ENCODE measurements around the gene ERN1. TPM values are rescaled to one million over a fixed set of nuclear protein-coding genes. Genes with fewer than 3 reads are reported as not detected.
A peak's percentile ranks its signal among the peaks of the same experiment; 100 is the strongest.
"Not testable (repeated sequence)": the region's sequence is repeated elsewhere in the genome, so short reads cannot be mapped to it uniquely, and the experiment has no call there.

The ERN1 gene
- 11.6 and 13.3 TPM in 2 replicates for total RNA-seq (ENCODE audit: low replicate concordance)

DNA sequence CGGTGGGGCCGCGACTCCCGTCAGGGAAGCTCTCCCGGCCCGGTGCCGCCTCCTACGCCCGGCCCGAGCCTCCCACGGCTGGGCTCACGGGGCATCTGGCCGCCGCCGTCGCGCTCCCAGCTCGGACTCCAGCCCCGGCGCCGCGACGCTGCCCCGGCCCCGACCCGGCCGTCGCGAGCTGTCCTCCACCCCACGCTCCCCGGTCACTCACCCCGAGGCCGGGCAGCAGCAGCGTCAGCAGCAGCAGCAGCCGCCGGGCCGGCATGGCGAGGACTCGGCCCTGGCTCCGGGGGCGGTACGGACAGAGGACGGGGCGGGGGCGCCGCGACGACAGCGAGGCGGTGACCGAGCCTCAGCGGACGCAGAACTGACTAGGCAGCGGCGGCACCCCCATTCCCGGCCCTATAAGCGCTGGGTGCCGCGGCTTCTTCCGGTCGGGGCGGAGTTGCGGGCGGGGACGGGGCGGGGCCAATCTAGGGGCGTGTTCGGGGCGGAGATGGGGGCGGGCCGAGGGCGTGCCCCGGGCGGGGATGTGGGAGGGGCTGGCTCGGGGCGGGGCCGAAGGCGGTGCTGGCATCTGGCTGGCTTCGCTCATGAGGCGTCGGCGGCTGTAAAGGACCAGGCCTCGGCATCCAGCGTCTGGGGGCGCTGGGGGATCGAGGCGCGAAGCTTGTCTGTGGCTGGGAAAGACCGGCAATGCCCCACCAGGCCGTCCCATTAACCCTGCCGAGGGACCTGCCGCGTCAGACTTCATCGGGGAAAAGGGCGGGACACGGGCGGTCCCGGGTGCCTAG is at the start of gene ERN1:
Gene ERN1, minus strand, starts transcription at position 380 of the 794 bp plus-strand sequence. Its CDS starts 115 bp downstream, at position 265.
- TF ChIP-seq, protein P1, sequence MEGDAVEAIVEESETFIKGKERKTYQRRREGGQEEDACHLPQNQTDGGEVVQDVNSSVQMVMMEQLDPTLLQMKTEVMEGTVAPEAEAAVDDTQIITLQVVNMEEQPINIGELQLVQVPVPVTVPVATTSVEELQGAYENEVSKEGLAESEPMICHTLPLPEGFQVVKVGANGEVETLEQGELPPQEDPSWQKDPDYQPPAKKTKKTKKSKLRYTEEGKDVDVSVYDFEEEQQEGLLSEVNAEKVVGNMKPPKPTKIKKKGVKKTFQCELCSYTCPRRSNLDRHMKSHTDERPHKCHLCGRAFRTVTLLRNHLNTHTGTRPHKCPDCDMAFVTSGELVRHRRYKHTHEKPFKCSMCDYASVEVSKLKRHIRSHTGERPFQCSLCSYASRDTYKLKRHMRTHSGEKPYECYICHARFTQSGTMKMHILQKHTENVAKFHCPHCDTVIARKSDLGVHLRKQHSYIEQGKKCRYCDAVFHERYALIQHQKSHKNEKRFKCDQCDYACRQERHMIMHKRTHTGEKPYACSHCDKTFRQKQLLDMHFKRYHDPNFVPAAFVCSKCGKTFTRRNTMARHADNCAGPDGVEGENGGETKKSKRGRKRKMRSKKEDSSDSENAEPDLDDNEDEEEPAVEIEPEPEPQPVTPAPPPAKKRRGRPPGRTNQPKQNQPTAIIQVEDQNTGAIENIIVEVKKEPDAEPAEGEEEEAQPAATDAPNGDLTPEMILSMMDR (IDR thresholded peaks at IDR 0.05; ENCODE audit: insufficient read depth, low read length) = no peak
- peak; percentile 91 for DNase-seq (ENCODE audit: low read depth)
- peak within 1 kb of the TSS; percentile 79 for H3K4me3 ChIP-seq (ENCODE audit: low read depth, low read length)

DNA sequence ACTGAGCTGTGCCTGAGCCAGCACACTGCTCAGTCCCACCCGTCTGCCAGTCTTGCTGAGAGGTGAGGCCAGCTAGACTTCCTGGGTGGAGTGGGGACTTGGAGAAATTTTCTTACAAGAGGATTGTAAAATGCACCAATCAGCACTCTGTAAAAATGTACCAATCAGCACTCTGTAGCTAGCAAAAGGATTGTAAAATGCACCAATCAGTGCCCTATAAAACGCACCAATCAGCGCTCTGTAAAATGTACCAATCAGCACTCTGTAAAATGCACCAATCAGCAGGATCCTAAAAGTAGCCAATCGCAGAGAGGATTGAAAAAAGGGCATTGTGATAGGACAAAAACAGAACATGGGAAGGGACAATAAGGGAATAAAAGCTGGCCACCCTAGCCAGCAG is 49.1 kb upstream of the ERN1 start:
- H3K4me3 ChIP-seq (ENCODE audit: low read depth, low read length); DNase-seq (ENCODE audit: low read depth): not testable (repeated sequence)

DNA sequence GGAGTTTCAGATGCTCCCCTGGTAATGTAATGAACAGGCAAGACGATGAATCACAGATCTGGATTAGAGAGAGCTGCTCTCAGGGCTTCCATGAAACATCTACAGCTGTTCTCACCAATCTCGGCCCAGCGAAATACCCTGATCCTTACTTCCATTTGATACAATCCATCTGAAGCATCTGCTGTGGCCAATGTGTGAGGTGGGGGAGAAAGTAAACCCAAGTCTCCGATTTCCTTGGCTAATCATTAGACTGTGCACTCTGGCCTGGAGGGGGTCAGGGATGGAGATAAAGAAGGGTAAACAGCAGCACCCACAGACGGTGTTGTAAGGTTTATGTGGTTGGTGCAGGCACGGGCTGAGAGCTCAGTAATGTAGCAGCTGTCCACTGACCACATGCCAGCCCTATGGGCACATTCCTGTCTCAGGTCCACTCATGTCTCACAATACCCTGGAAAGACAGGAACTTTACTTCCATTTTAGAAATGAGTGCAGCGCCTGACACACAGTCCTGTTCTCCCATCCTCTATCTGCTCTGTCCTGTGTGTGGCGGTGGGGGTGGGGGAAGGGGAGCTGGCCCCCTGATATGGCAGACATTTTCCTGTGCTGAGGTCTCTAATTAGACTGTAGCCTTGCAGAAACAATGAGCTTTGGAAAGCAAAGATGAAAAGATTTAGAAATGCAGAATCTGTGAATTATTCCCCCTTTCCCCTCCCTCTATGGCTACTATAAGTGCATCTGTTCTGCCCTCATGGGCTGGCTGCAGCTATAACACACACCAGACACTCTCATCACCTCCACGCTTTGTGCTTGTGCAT is 48.3 kb upstream of the ERN1 start:
- TF ChIP-seq, protein P1 (IDR thresholded peaks at IDR 0.05; ENCODE audit: insufficient read depth, low read length) = no peak
- no peak for DNase-seq (ENCODE audit: low read depth)
- no peak overlapping the region for H3K4me3 ChIP-seq (ENCODE audit: low read depth, low read length)

DNA sequence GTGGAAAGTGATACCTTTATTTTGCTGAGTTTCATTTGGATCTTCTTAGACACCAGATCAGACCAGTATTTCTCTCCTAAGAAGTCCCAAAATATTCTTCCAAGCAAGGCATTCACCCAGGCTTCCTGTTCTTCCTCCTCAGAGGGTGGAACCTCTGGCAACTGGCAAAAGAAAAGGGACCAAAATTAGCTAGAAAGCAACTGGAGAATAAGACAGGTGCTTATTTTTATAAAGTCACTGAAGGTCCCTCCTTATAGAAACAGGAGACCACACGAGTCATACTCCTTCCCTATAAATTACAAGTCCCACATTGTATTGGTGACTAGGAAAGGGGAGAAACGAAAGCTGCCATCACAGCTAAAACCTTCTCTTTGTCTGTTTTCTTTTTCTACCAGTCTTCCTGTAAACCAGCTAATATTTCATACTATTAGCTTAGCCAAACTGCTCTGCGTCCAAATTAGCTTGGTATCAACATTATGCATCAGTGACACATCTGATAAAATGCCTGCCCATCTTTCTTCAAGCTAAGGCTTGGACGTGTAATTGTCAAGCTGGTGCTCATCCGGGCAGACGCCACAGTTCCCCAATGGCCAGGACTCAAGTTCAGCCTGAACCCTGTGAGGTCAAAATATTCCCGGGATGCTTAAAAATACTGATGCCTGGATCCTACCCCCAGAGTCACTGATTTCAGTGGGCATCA is 47.5 kb upstream of the ERN1 start:
- TF ChIP-seq, protein P1 (IDR thresholded peaks at IDR 0.05; ENCODE audit: insufficient read depth, low read length) = no peak
- no peak for DNase-seq (ENCODE audit: low read depth)
- no peak overlapping the region for H3K4me3 ChIP-seq (ENCODE audit: low read depth, low read length)

DNA sequence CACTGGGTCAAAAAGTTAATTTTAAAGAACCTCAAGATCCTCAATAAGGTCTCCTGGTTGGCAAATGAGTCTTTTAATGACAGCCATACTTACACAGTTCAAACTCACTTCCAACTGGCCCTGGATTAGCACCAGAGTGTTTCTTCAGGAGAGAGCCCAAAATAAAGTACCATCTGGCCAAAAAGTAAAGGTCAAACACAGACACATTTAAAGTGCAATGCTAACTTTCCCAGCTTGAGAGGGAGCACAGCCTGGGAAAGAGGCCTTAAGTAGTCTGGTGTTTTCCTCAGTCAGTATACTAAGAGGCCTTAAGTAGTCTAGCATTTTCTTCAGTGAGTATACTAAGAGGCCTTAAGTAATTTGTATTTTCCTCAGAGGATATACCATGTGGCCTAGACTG is 46.6 kb upstream of the ERN1 start:
- DNase-seq (ENCODE audit: low read depth) = no peak

DNA sequence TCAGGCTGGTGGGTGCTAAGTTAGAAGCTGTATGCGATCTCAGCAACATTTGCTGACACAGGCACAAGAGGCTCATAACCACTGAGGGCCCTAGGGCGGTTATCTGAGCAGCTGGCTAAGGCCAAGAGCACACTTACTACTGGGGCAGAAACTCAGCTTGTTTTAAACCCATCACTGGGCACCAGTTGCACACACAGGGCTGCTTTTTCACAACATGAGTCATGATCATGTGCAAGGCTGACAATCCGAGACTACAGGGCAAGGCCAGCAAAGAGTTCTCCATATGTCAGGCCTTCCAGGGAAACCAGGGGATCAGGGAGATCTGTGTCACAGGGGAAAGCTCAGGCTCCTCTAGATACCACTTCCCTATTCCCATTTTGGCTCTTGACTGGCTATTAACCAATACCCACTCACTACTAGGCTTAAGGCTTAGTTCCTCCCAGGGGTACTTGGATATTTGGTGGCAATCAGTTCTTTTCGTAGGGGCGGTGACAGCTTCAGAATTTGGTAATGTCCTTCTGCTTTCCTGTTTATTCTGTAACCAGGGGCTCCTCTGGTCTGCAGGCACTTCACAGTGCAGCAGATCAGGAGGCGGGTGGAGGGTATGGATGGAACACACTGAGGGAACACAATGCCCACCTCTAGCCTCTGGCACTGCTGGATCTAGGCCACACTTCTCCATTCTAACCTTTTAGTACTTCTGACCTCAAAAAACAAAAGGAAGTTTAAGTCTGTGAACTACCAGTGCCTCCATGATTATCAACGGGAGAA is 44.9 kb upstream of the ERN1 start:
- TF ChIP-seq, protein P1 (IDR thresholded peaks at IDR 0.05; ENCODE audit: insufficient read depth, low read length) = no peak
- peak; percentile 59 for DNase-seq (ENCODE audit: low read depth)
- no peak overlapping the region for H3K4me3 ChIP-seq (ENCODE audit: low read depth, low read length)

More for the DNA sequence above, 46.6 kb upstream of the ERN1 start:
- H3K4me3 ChIP-seq (ENCODE audit: low read depth, low read length) = no peak overlapping the region
- TF ChIP-seq, protein P1 (IDR thresholded peaks at IDR 0.05; ENCODE audit: insufficient read depth, low read length) = no peak

Measured in fibroblast of the aortic adventitia (primary cell).